Measurements from ENCODE around the gene MUC5B.

- no peak for TF ChIP-seq POLR2A (IDR thresholded peaks at IDR 0.05; ENCODE audit: low read depth, low read length)
- TF ChIP-seq POLR2AphosphoS5 (IDR thresholded peaks at IDR 0.05; ENCODE audit: low read depth, low read length): no peak
- TF ChIP-seq TAF1 (IDR thresholded peaks at IDR 0.05; ENCODE audit: borderline replicate concordance, low read depth, low read length): no peak
These were observed 13.7 kb downstream of the MUC5B start for GRCh38 chr11:1236316-1237127.
